Right lobe of liver (tissue), 4 donors: ENCODE data around the gene POLQ.

ENCODE experiments used
- POLR2A ChIP-seq: fragments of 450-650 bp; IDR thresholded peaks from one replicate; pipeline ENCODE4 v1.6.1; 2017; ENCODE audit warnings: antibody characterized with exemption, mild to moderate bottlenecking
- TF ChIP-seq, protein P1 (sequence below), 4 donors: fragments of 200-600 bp in 3 of 4; fragments of 450-650 bp in 1 of 4; IDR thresholded peaks; one replicate each; pipeline versions ENCODE4 v1.5.1 to v1.8.0; 2016 to 2022; ENCODE audit warnings: antibody characterized with exemption in 4 of 4, mild to moderate bottlenecking in 2 of 4
- donor health status: DM: no; HTN: no; CAD: no.
- donor health status: DM: no; HTN: no; CAD: no.
- donor health status: DM: no; HTN: yes; CAD: no.

GRCh38 chr3:121473001-121473400, 72.8 kb downstream of the POLQ start:
- TF ChIP-seq, protein P1, sequence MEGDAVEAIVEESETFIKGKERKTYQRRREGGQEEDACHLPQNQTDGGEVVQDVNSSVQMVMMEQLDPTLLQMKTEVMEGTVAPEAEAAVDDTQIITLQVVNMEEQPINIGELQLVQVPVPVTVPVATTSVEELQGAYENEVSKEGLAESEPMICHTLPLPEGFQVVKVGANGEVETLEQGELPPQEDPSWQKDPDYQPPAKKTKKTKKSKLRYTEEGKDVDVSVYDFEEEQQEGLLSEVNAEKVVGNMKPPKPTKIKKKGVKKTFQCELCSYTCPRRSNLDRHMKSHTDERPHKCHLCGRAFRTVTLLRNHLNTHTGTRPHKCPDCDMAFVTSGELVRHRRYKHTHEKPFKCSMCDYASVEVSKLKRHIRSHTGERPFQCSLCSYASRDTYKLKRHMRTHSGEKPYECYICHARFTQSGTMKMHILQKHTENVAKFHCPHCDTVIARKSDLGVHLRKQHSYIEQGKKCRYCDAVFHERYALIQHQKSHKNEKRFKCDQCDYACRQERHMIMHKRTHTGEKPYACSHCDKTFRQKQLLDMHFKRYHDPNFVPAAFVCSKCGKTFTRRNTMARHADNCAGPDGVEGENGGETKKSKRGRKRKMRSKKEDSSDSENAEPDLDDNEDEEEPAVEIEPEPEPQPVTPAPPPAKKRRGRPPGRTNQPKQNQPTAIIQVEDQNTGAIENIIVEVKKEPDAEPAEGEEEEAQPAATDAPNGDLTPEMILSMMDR (IDR thresholded peaks at IDR 0.05), result no peak
- no peak for TF ChIP-seq POLR2A
